Brain microvascular endothelial cell (primary cell): ENCODE measurements around the gene P2RY14.

ENCODE experiments used
- DNase-seq: peaks from one replicate; pipeline ENCODE4 v3.0.0-alpha.2; 2020
- H3K27ac ChIP-seq: fragments of 250-450 bp; sonication (Bioruptor Pico); 2 replicates; pipeline ENCODE4 v1.5.1; 2020; ENCODE audit warnings: mild to moderate bottlenecking, moderate library complexity
- H3K27me3 ChIP-seq: fragments of 250-450 bp; sonication (Bioruptor Pico); replicated peaks from 2 replicates; pipeline ENCODE4 v1.5.1; 2020; ENCODE audit warnings: mild to moderate bottlenecking
- H3K36me3 ChIP-seq: fragments of 250-450 bp; sonication (Bioruptor Pico); replicated peaks from 2 replicates; pipeline ENCODE4 v1.5.1; 2020; ENCODE audit warnings: mild to moderate bottlenecking
- H3K4me3 ChIP-seq: 2 replicates; pipeline ENCODE4 v1.5.1; 2011; ENCODE audit warnings: low read depth, mild to moderate bottlenecking, control low read depth, low read length, moderate library complexity
- CTCF ChIP-seq: IDR thresholded peaks from 2 replicates; pipeline ENCODE4 v1.5.1; 2011; ENCODE audit warnings: low read depth, mild to moderate bottlenecking, moderate library complexity, low read length, control low read depth, inconsistent platforms; ENCODE audit errors: missing control alignments
- in situ Hi-C: cut with HindIII; loops from 2 replicates; pipeline ENCODE4 v1.10.0; 2017; ENCODE audit warnings: low sequenced_read_pairs, low pct_ligation_motif_present

The P2RY14 gene

GRCh38 chr3:151306168-151306810, 27.9 kb upstream of the P2RY14 start:
- TF ChIP-seq CTCF: no peak
- DNase-seq: no peak
- Histone ChIP-seq H3K4me3 (no peak overlapping the region), H3K27ac (no peak overlapping the region), H3K36me3 (no peaks in the 10 kb centered on the region), H3K27me3 (no peaks in the 10 kb centered on the region)
- in situ Hi-C loops: no loop called here

- no peak for TF ChIP-seq CTCF
- in situ Hi-C loops: no loop called here
- DNase-seq: no peak
- Histone ChIP-seq H3K27ac (peak overlapping the region; percentile 35), H3K36me3 (no peaks in the 10 kb centered on the region), H3K27me3 (no peaks in the 10 kb centered on the region), H3K4me3 (peak overlapping the region; percentile 27)
These were observed 27.4 kb upstream of the P2RY14 start for GRCh38 chr3:151305775-151306151.

GRCh38 chr3:151305060-151305774, 26.9 kb upstream of the P2RY14 start:
- H3K36me3 ChIP-seq: no peaks in the 10 kb centered on the region
- peak; percentile 95 for DNase-seq
- peak; percentile 45 for TF ChIP-seq CTCF
- H3K27me3 ChIP-seq: no peaks in the 10 kb centered on the region
- peak overlapping the region; percentile 35 for H3K27ac ChIP-seq
- peak overlapping the region; percentile 27 for H3K4me3 ChIP-seq
- in situ Hi-C loops: no loop called here

- no peaks in the 10 kb centered on the region for H3K36me3 ChIP-seq
- no peaks in the 10 kb centered on the region for H3K27me3 ChIP-seq
- TF ChIP-seq CTCF: no peak
- H3K4me3 ChIP-seq: no peak overlapping the region
- in situ Hi-C loops: no loop called here
- DNase-seq: no peak
- H3K27ac ChIP-seq: no peak overlapping the region
These were observed 25.4 kb upstream of the P2RY14 start for GRCh38 chr3:151303751-151304150.

- DNase-seq: no peak
- no peak overlapping the region for H3K4me3 ChIP-seq
- H3K36me3 ChIP-seq: no peaks in the 10 kb centered on the region
- no peak for TF ChIP-seq CTCF
- in situ Hi-C loops: no loop called here
- no peak overlapping the region for H3K27ac ChIP-seq
- H3K27me3 ChIP-seq: no peaks in the 10 kb centered on the region
These were observed 23.4 kb upstream of the P2RY14 start for GRCh38 chr3:151301787-151302186.
